ENCODE measurements around the gene LONRF2. TPM values are rescaled to one million over a fixed set of nuclear protein-coding genes. Genes with fewer than 3 reads are reported as not detected.

Gene LONRF2
- total RNA-seq, 1 experiment from 2014 or later: 3.6 TPM

- in situ Hi-C loops (cut with HindIII; ENCODE audit: low pct_unique_long_range_greater_than_20kb, low sequenced_read_pairs): no loop called here
- no peak for DNase-seq (ENCODE audit: low read depth)
Observed at GRCh38 chr2:100245681-100246080, 76.6 kb downstream of the LONRF2 start.

- no peak for DNase-seq (ENCODE audit: low read depth)
- in situ Hi-C loops (cut with HindIII; ENCODE audit: low pct_unique_long_range_greater_than_20kb, low sequenced_read_pairs): no loop called here
Observed at GRCh38 chr2:100244881-100245605, 77.3 kb downstream of the LONRF2 start.

- in situ Hi-C loops (cut with HindIII; ENCODE audit: low pct_unique_long_range_greater_than_20kb, low sequenced_read_pairs): no loop called here
- DNase-seq (ENCODE audit: low read depth): no peak
Observed at GRCh38 chr2:100243631-100244030, 78.7 kb downstream of the LONRF2 start.

GRCh38 chr2:100242891-100243619, 79.2 kb downstream of the LONRF2 start:
- DNase-seq (ENCODE audit: low read depth): peak; percentile 55
- in situ Hi-C loops (cut with HindIII; ENCODE audit: low pct_unique_long_range_greater_than_20kb, low sequenced_read_pairs): no loop called here

GRCh38 chr2:100242476-100242875, 79.8 kb downstream of the LONRF2 start:
- no peak for DNase-seq (ENCODE audit: low read depth)
- in situ Hi-C loops (cut with HindIII; ENCODE audit: low pct_unique_long_range_greater_than_20kb, low sequenced_read_pairs): no loop called here

- DNase-seq (ENCODE audit: low read depth): no peak
- in situ Hi-C loops (cut with HindIII; ENCODE audit: low pct_unique_long_range_greater_than_20kb, low sequenced_read_pairs): no loop called here
Observed at GRCh38 chr2:100241236-100241635, 81.1 kb downstream of the LONRF2 start.

- no peak for DNase-seq (ENCODE audit: low read depth)
- in situ Hi-C loops (cut with HindIII; ENCODE audit: low pct_unique_long_range_greater_than_20kb, low sequenced_read_pairs): no loop called here
Observed at GRCh38 chr2:100240386-100240785, 81.9 kb downstream of the LONRF2 start.

- DNase-seq (ENCODE audit: low read depth): no peak
- in situ Hi-C loops (cut with HindIII; ENCODE audit: low pct_unique_long_range_greater_than_20kb, low sequenced_read_pairs): no loop called here
Observed at GRCh38 chr2:100239486-100240210, 82.7 kb downstream of the LONRF2 start.

GRCh38 chr2:100238471-100238870, 83.8 kb downstream of the LONRF2 start:
- DNase-seq (ENCODE audit: low read depth): no peak
- in situ Hi-C loops (cut with HindIII; ENCODE audit: low pct_unique_long_range_greater_than_20kb, low sequenced_read_pairs): no loop called here

- DNase-seq (ENCODE audit: low read depth): no peak
- in situ Hi-C loops (cut with HindIII; ENCODE audit: low pct_unique_long_range_greater_than_20kb, low sequenced_read_pairs): no loop called here
Observed at GRCh38 chr2:100237770-100238169, 84.5 kb downstream of the LONRF2 start.

- no peak for DNase-seq (ENCODE audit: low read depth)
- in situ Hi-C loops (cut with HindIII; ENCODE audit: low pct_unique_long_range_greater_than_20kb, low sequenced_read_pairs): no loop called here
Observed at GRCh38 chr2:100237163-100237562, 85.1 kb downstream of the LONRF2 start.

GRCh38 chr2:100236166-100236565, 86.1 kb downstream of the LONRF2 start:
- in situ Hi-C loops (cut with HindIII; ENCODE audit: low pct_unique_long_range_greater_than_20kb, low sequenced_read_pairs): no loop called here
- DNase-seq (ENCODE audit: low read depth): no peak

GRCh38 chr2:100235581-100235980, 86.7 kb downstream of the LONRF2 start:
- in situ Hi-C loops (cut with HindIII; ENCODE audit: low pct_unique_long_range_greater_than_20kb, low sequenced_read_pairs): no loop called here
- no peak for DNase-seq (ENCODE audit: low read depth)

GRCh38 chr2:100235098-100235497, 87.2 kb downstream of the LONRF2 start:
- DNase-seq (ENCODE audit: low read depth): no peak
- in situ Hi-C loops (cut with HindIII; ENCODE audit: low pct_unique_long_range_greater_than_20kb, low sequenced_read_pairs): no loop called here

GRCh38 chr2:100234141-100234540, 88.2 kb downstream of the LONRF2 start:
- in situ Hi-C loops (cut with HindIII; ENCODE audit: low pct_unique_long_range_greater_than_20kb, low sequenced_read_pairs): no loop called here

GRCh38 chr2:100233061-100233460, 89.2 kb downstream of the LONRF2 start:
- no peak for DNase-seq (ENCODE audit: low read depth)
- in situ Hi-C loops (cut with HindIII; ENCODE audit: low pct_unique_long_range_greater_than_20kb, low sequenced_read_pairs): no loop called here

More at GRCh38 chr2:100234141-100234540, 88.2 kb downstream of the LONRF2 start:
- DNase-seq (ENCODE audit: low read depth): no peak

- no peak for DNase-seq (ENCODE audit: low read depth)
- in situ Hi-C loops (cut with HindIII; ENCODE audit: low pct_unique_long_range_greater_than_20kb, low sequenced_read_pairs): no loop called here
Observed at GRCh38 chr2:100230754-100231153, 91.5 kb downstream of the LONRF2 start.

- in situ Hi-C loops (cut with HindIII; ENCODE audit: low pct_unique_long_range_greater_than_20kb, low sequenced_read_pairs): no loop called here
- no peak for DNase-seq (ENCODE audit: low read depth)
Observed at GRCh38 chr2:100228967-100229366, 93.3 kb downstream of the LONRF2 start.

GRCh38 chr2:100228415-100228814, 93.9 kb downstream of the LONRF2 start:
- in situ Hi-C loops (cut with HindIII; ENCODE audit: low pct_unique_long_range_greater_than_20kb, low sequenced_read_pairs): no loop called here
- no peak for DNase-seq (ENCODE audit: low read depth)

All from Caki2 (cell line).